ENCODE data around the gene TOGARAM1.

DNA sequence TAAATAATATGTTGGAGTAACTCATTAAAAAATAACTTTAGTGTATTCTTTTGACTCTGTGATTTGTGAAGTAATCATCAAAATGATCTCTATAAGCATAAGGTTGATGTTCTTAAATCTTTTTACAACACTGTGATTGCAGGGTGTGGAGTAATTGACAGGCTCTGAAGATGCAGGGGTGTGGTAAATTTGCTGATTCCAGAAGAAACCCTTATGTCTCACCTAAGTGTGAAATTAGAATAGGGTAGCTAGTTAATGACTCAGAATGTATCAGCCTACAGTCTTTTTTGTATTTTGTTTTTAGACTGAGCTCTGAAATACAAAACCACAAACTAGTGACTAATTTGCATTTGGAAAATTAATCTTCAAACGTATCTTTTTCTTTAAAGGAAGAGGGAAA is 127.8 kb downstream of the TOGARAM1 start:
- TF ChIP-seq EZH2 (IDR thresholded peaks at IDR 0.05; ENCODE audit: insufficient read depth, poor library complexity, severe bottlenecking) (no peak), EZH2phosphoT487 (IDR thresholded peaks at IDR 0.05; ENCODE audit: insufficient read depth, low read depth) (no peak)

All from GM23248 (cell line).